SK-N-SH treated with all-trans-retinoic acid at 6 μM for 48 hours (cell line): Measurements from ENCODE around the gene HOXC10.

Experiments used
- ATAC-seq: fragments of 200-7000 bp; cut with Tn5 transposase; 3 replicates; pipeline ENCODE4 v1.9.1; 2020; ENCODE audit warnings: mild to moderate bottlenecking, moderate library complexity
- ARNTL ChIP-seq: fragments of 450-650 bp; formaldehyde crosslinking; IDR thresholded peaks from 2 replicates; pipeline ENCODE4 v1.5.0; 2020; ENCODE audit warnings: low read depth, mild to moderate bottlenecking, moderate library complexity, borderline replicate concordance
- BACH2 ChIP-seq: fragments of 250-450 bp; sonication (Bioruptor Pico); IDR thresholded peaks from 2 replicates; pipeline ENCODE4 v1.9.0; 2021; ENCODE audit warnings: mild to moderate bottlenecking, borderline replicate concordance
- CSDC2 ChIP-seq: fragments of 250-450 bp; sonication (Bioruptor Pico); IDR thresholded peaks from 2 replicates; pipeline ENCODE4 v1.5.0; 2020; ENCODE audit warnings: mild to moderate bottlenecking, moderate library complexity
- ESRRG ChIP-seq: fragments of 250-450 bp; sonication (Bioruptor Pico); IDR thresholded peaks from 2 replicates; pipeline ENCODE4 v1.6.1; 2021; ENCODE audit warnings: mild to moderate bottlenecking
- GLIS3 ChIP-seq: fragments of 250-450 bp; sonication (Bioruptor Pico); IDR thresholded peaks from 2 replicates; pipeline ENCODE4 v1.5.0; 2020; ENCODE audit warnings: mild to moderate bottlenecking, moderate library complexity
- ISL1 ChIP-seq: fragments of 250-450 bp; sonication (Bioruptor Pico); IDR thresholded peaks from 2 replicates; pipeline ENCODE4 v2.1.2; 2022; ENCODE audit warnings: mild to moderate bottlenecking, moderate library complexity
- OSR1 ChIP-seq: fragments of 250-450 bp; sonication (Bioruptor Pico); IDR thresholded peaks from 2 replicates; pipeline ENCODE4 v1.8.0; 2022; ENCODE audit warnings: moderate library complexity, mild to moderate bottlenecking, inconsistent platforms
- PATZ1 ChIP-seq: fragments of 250-450 bp; sonication (Bioruptor Pico); IDR thresholded peaks from 2 replicates; pipeline ENCODE4 v1.8.0; 2020; ENCODE audit warnings: mild to moderate bottlenecking, moderate library complexity, borderline replicate concordance
- PPARA ChIP-seq: fragments of 250-450 bp; sonication (Bioruptor Pico); IDR thresholded peaks from 2 replicates; pipeline ENCODE4 v1.5.0; 2020; ENCODE audit warnings: mild to moderate bottlenecking, borderline replicate concordance
- RARB ChIP-seq: fragments of 250-450 bp; sonication (Bioruptor Pico); IDR thresholded peaks from 2 replicates; pipeline ENCODE4 v1.8.0; 2021; ENCODE audit warnings: mild to moderate bottlenecking, moderate library complexity
- SNAI2 ChIP-seq: fragments of 250-450 bp; sonication (Bioruptor Pico); IDR thresholded peaks from 2 replicates; pipeline ENCODE4 v1.5.0; 2020; ENCODE audit warnings: mild to moderate bottlenecking, moderate library complexity
- TOX ChIP-seq: fragments of 250-450 bp; sonication (Bioruptor Pico); IDR thresholded peaks from 2 replicates; pipeline ENCODE4 v1.8.0; 2021; ENCODE audit warnings: mild to moderate bottlenecking, moderate library complexity, borderline replicate concordance
- TSHZ2 ChIP-seq: fragments of 250-450 bp; sonication (Bioruptor Pico); IDR thresholded peaks from 2 replicates; pipeline ENCODE4 v1.5.0; 2020; ENCODE audit warnings: mild to moderate bottlenecking, moderate library complexity
- ZC3H10 ChIP-seq: fragments of 250-450 bp; sonication (Bioruptor Pico); IDR thresholded peaks from 2 replicates; pipeline ENCODE4 v1.5.1; 2021; ENCODE audit warnings: mild to moderate bottlenecking, moderate library complexity
- ZNF70 ChIP-seq: fragments of 450-650 bp; formaldehyde crosslinking; IDR thresholded peaks from 2 replicates; pipeline ENCODE4 v1.5.0; 2020; ENCODE audit warnings: mild to moderate bottlenecking, moderate library complexity
- TF ChIP-seq, protein P1 (sequence below): fragments of 250-450 bp; sonication (Bioruptor Pico); IDR thresholded peaks from 2 replicates; pipeline ENCODE4 v1.5.1; 2020; ENCODE audit warnings: low read depth, mild to moderate bottlenecking, moderate library complexity
- TF ChIP-seq, protein P2 (sequence below): fragments of 250-450 bp; sonication (Bioruptor Pico); IDR thresholded peaks from 2 replicates; pipeline ENCODE4 v1.5.1; 2021; ENCODE audit warnings: mild to moderate bottlenecking, moderate library complexity

HOXC10 gene

GRCh38 chr12:53997204-53998109 lies 12.5 kb downstream of the HOXC10 start:
- TF ChIP-seq ISL1 (CRISPR knock-in tag): no peak
- no peak for TF ChIP-seq ARNTL
- no peak for TF ChIP-seq TOX (CRISPR knock-in tag)
- no peak for TF ChIP-seq CSDC2 (CRISPR knock-in tag)
- no peak for TF ChIP-seq OSR1 (CRISPR knock-in tag)
- no peak for TF ChIP-seq BACH2
- TF ChIP-seq ESRRG (CRISPR knock-in tag): no peak
- no peak for TF ChIP-seq PATZ1 (CRISPR knock-in tag)
- TF ChIP-seq SNAI2: no peak
- no peak for TF ChIP-seq PPARA (CRISPR knock-in tag)
- no peak for TF ChIP-seq TSHZ2
- no peak for TF ChIP-seq ZNF70
- ATAC-seq: no peak

DNA sequence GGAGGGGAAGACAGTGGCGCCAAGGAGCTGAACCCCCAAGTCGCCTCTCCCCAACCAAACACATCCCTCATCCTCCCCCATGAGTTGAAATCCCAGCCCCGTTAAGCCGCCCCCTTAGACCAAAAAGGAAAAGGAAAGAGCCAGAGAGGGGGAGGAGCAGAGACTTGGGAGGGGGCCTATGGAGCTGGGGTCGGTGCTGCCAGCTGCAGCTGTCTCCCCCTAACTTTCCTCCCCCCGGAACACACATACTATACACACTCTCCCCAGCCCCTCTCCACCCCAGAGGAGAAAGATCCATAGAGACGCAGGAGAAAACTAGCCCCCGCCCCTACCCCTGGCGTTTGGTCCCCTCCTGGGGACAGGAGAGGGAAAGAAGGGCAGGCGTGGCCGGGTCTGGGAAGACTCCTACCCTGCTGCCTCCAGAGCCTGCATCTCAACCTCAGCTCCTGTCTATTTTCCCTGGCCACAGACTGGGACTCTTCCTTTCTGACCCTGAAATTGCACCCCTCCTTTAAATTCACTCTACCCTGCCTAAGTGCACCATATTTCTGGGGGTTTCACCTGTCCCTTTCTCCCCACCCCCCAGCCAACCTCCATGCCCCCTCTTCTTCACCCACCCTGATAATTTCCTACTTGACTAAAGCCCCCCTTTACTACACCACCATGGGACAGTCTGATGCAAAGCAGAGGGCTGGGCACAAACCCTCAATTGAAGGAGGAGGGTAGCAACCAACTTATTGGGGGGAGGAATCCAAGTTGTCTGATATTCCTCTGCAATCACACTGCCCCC lies 13.4 kb downstream of the HOXC10 start:
- ATAC-seq: no peak
- no peak for TF ChIP-seq OSR1 (CRISPR knock-in tag)
- TF ChIP-seq ZNF70: no peak
- TF ChIP-seq ZC3H10 (CRISPR knock-in tag): no peak
- TF ChIP-seq CSDC2 (CRISPR knock-in tag): no peak
- TF ChIP-seq, protein P1, sequence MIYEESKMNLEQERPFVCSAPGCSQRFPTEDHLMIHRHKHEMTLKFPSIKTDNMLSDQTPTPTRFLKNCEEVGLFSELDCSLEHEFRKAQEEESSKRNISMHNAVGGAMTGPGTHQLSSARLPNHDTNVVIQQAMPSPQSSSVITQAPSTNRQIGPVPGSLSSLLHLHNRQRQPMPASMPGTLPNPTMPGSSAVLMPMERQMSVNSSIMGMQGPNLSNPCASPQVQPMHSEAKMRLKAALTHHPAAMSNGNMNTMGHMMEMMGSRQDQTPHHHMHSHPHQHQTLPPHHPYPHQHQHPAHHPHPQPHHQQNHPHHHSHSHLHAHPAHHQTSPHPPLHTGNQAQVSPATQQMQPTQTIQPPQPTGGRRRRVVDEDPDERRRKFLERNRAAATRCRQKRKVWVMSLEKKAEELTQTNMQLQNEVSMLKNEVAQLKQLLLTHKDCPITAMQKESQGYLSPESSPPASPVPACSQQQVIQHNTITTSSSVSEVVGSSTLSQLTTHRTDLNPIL: no peak
- no peak for TF ChIP-seq ARNTL

DNA sequence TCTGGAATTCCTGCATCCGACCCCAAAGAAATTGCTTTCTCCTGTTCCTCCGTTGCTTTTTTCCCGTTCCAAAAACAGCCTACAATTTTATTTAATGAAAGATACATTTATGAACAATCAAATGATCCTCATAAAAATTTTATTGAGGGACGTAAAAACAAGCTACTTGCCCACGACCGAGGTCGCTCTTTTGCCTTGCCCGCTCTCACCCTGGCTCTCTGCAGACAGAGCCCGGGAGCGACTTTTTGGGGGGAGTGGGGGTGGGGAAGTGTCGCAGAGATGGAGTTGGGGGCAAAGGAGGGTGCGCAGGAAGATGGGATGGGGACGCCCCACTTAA lies 13.9 kb downstream of the HOXC10 start:
- TF ChIP-seq TOX (CRISPR knock-in tag) (no peak), TSHZ2 (no peak), CSDC2 (CRISPR knock-in tag) (no peak), OSR1 (CRISPR knock-in tag) (no peak), ZNF70 (no peak), PATZ1 (CRISPR knock-in tag) (no peak), RARB (CRISPR knock-in tag) (no peak), GLIS3 (CRISPR knock-in tag) (no peak), PPARA (CRISPR knock-in tag) (no peak)
- TF ChIP-seq, protein P2, sequence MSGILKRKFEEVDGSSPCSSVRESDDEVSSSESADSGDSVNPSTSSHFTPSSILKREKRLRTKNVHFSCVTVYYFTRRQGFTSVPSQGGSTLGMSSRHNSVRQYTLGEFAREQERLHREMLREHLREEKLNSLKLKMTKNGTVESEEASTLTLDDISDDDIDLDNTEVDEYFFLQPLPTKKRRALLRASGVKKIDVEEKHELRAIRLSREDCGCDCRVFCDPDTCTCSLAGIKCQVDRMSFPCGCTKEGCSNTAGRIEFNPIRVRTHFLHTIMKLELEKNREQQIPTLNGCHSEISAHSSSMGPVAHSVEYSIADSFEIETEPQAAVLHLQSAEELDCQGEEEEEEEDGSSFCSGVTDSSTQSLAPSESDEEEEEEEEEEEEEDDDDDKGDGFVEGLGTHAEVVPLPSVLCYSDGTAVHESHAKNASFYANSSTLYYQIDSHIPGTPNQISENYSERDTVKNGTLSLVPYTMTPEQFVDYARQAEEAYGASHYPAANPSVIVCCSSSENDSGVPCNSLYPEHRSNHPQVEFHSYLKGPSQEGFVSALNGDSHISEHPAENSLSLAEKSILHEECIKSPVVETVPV (CRISPR knock-in tag): no peak
- TF ChIP-seq, protein P1: no peak
- ATAC-seq: no peak
